ENCODE results near the gene PERCC1.
"Not testable (repeated sequence)": the region's sequence is repeated elsewhere in the genome, so short reads cannot be mapped to it uniquely, and the experiment has no call there.

Gene PERCC1

DNA sequence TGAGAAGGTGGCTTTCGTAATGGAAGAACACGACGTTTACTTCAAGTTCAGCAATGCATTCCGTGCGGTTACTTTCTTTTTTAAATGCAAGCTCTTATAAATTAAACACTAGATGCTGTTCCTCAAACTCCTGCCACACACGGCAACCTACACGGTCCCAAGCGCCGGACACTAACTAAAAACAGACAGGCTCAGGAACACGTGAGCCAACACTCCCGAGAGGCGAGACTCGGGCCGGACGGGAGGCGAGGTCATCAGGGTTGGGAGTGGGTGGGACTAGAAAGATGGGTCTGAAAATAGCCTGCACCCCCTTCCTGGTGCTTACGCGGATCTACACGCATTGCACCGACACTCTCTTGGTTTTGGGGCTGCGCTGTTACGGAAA is 37.5 kb downstream of the PERCC1 start:
- H3K9me3 ChIP-seq (replicated peaks; ENCODE audit: low read length) = no peaks in the 10 kb centered on the region
- peaks cover 20% of the 10 kb centered on the region for H3K4me1 ChIP-seq (ENCODE audit: control insufficient read depth, insufficient read depth, low read length)
- H3K27me3 ChIP-seq (ENCODE audit: control insufficient read depth, insufficient read depth, low read length) = no peaks in the 10 kb centered on the region
- H3K4me2 ChIP-seq (ENCODE audit: low read length) = no peak overlapping the region
- no peak overlapping the region for H3K9ac ChIP-seq (ENCODE audit: low read depth, low read length)
- H3K4me3 ChIP-seq (ENCODE audit: low read length) = no peak overlapping the region
- H3K36me3 ChIP-seq (ENCODE audit: insufficient read depth, low read length) = no peaks in the 10 kb centered on the region

DNA sequence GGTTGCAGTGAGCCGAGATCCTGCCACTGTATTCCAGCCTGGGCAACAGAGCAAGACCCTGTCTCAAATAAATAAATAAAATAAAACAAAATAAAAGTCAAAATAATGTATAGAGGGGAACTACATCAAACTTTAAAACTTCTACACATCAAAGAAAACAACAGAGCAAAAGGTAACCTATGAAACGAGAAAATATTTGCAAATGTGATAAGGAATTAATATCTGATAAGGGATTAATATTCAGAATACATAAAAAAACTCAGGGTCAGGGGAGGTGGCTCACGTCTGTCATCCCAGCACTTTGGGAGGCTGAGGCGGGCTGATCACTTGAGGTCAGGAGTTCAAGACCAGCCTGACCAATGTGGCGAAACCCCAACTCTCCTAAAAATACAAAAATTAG is 38.3 kb downstream of the PERCC1 start:
- H3K27me3 ChIP-seq (ENCODE audit: control insufficient read depth, insufficient read depth, low read length) = not testable (repeated sequence)

GRCh38 chr16:1469693-1470201 is 38.9 kb downstream of the PERCC1 start:
- no peak overlapping the region for H3K4me3 ChIP-seq (ENCODE audit: low read length)
- H3K27me3 ChIP-seq (ENCODE audit: control insufficient read depth, insufficient read depth, low read length) = no peaks in the 10 kb centered on the region

More for the DNA sequence above, 38.3 kb downstream of the PERCC1 start:
- H3K4me2 ChIP-seq (ENCODE audit: low read length); H3K36me3 ChIP-seq (ENCODE audit: insufficient read depth, low read length); H3K9ac ChIP-seq (ENCODE audit: low read depth, low read length); H3K9me3 ChIP-seq (replicated peaks; ENCODE audit: low read length); H3K4me3 ChIP-seq (ENCODE audit: low read length): not testable (repeated sequence)
- peaks cover 23% of the 10 kb centered on the region for H3K4me1 ChIP-seq (ENCODE audit: control insufficient read depth, insufficient read depth, low read length)

GRCh38 chr16:1470481-1471251 is 39.8 kb downstream of the PERCC1 start:
- Histone ChIP-seq H3K36me3 (ENCODE audit: insufficient read depth, low read length) (no peaks in the 10 kb centered on the region), H3K9ac (ENCODE audit: low read depth, low read length) (peak overlapping the region; percentile 42), H3K4me1 (ENCODE audit: control insufficient read depth, insufficient read depth, low read length) (peaks cover 28% of the 10 kb centered on the region), H3K27me3 (ENCODE audit: control insufficient read depth, insufficient read depth, low read length) (no peaks in the 10 kb centered on the region), H3K4me3 (ENCODE audit: low read length) (peak overlapping the region; percentile 43), H3K4me2 (ENCODE audit: low read length) (peak overlapping the region; percentile 69), H3K9me3 (replicated peaks; ENCODE audit: low read length) (no peaks in the 10 kb centered on the region)

More at GRCh38 chr16:1469693-1470201, 38.9 kb downstream of the PERCC1 start:
- Histone ChIP-seq H3K4me1 (ENCODE audit: control insufficient read depth, insufficient read depth, low read length) (peaks cover 23% of the 10 kb centered on the region), H3K9me3 (replicated peaks; ENCODE audit: low read length) (no peaks in the 10 kb centered on the region), H3K4me2 (ENCODE audit: low read length) (peak overlapping the region; percentile 69), H3K36me3 (ENCODE audit: insufficient read depth, low read length) (no peaks in the 10 kb centered on the region), H3K9ac (ENCODE audit: low read depth, low read length) (no peak overlapping the region)

- peaks cover 31% of the 10 kb centered on the region for H3K4me1 ChIP-seq (ENCODE audit: control insufficient read depth, insufficient read depth, low read length)
- H3K9ac ChIP-seq (ENCODE audit: low read depth, low read length) = no peak overlapping the region
Measured at GRCh38 chr16:1471569-1472194, 40.8 kb downstream of the PERCC1 start.

GRCh38 chr16:1472974-1473373 is 42.1 kb downstream of the PERCC1 start:
- Histone ChIP-seq H3K4me2 (ENCODE audit: low read length) (no peak overlapping the region), H3K9me3 (replicated peaks; ENCODE audit: low read length) (no peaks in the 10 kb centered on the region), H3K9ac (ENCODE audit: low read depth, low read length) (no peak overlapping the region), H3K36me3 (ENCODE audit: insufficient read depth, low read length) (no peaks in the 10 kb centered on the region), H3K27me3 (ENCODE audit: control insufficient read depth, insufficient read depth, low read length) (no peaks in the 10 kb centered on the region), H3K4me1 (ENCODE audit: control insufficient read depth, insufficient read depth, low read length) (peaks cover 31% of the 10 kb centered on the region), H3K4me3 (ENCODE audit: low read length) (no peak overlapping the region)

More at GRCh38 chr16:1471569-1472194, 40.8 kb downstream of the PERCC1 start:
- Histone ChIP-seq H3K4me2 (ENCODE audit: low read length) (peak overlapping the region; percentile 69), H3K27me3 (ENCODE audit: control insufficient read depth, insufficient read depth, low read length) (no peaks in the 10 kb centered on the region), H3K36me3 (ENCODE audit: insufficient read depth, low read length) (no peaks in the 10 kb centered on the region), H3K9me3 (replicated peaks; ENCODE audit: low read length) (no peaks in the 10 kb centered on the region), H3K4me3 (ENCODE audit: low read length) (no peak overlapping the region)

- Histone ChIP-seq H3K9me3 (replicated peaks; ENCODE audit: low read length) (no peaks in the 10 kb centered on the region), H3K27me3 (ENCODE audit: control insufficient read depth, insufficient read depth, low read length) (no peaks in the 10 kb centered on the region), H3K4me1 (ENCODE audit: control insufficient read depth, insufficient read depth, low read length) (peaks cover 31% of the 10 kb centered on the region), H3K4me2 (ENCODE audit: low read length) (peak overlapping the region; percentile 91), H3K4me3 (ENCODE audit: low read length) (peak overlapping the region; percentile 88), H3K36me3 (ENCODE audit: insufficient read depth, low read length) (no peaks in the 10 kb centered on the region), H3K9ac (ENCODE audit: low read depth, low read length) (peak overlapping the region; percentile 100)
Measured at GRCh38 chr16:1474082-1474795, 43.4 kb downstream of the PERCC1 start.

DNA sequence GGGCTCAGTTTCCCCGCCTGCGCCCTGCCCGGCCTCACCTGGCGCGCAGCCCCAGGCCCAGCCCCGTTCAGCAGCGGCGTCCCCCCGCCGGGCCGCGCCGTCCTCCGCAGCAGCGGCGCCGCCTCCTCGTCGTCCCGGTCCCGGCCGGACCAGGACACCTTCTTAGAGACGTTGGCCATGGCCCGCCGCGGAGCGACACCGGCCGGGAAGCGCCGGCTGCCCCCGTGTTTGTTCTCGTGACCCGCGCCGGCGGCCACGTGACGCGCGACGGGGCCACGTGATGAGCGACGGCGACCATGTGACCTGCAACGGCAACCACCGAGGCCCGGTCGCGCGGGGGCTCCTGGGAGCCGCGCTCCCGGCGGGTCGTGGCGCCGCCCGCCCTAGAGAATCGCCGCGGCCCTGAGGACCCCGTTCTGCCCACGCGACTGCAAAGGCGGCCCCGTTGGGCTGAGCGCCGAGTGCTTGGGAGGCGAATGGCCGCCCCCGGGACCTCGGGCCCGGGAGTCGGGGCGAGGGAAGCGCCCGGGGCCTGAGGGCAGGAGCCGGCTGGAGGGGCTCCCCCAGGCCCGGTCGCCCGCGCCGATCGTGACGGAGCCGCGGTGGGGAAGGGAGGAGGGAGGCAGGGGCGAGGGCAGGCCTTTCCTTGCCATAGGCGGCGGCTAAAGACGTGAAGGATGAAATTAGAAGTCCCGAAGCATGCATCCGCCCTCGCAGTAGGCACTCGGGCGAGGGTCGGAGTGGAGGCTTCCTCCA is 44.1 kb downstream of the PERCC1 start, which contains the start of gene CLCN7:
Gene CLCN7, minus strand, starts transcription at position 233 of the 756 bp plus-strand sequence. Its CDS starts 54 bp downstream, at position 179.
- Histone ChIP-seq H3K4me3 (ENCODE audit: low read length) (peak within 1 kb of the TSS; percentile 88), H3K27me3 (ENCODE audit: control insufficient read depth, insufficient read depth, low read length) (no peaks in the 10 kb centered on the region), H3K4me1 (ENCODE audit: control insufficient read depth, insufficient read depth, low read length) (peaks cover 28% of the 10 kb centered on the region), H3K9ac (ENCODE audit: low read depth, low read length) (peak within 1 kb of the TSS; percentile 100), H3K9me3 (replicated peaks; ENCODE audit: low read length) (no peaks in the 10 kb centered on the region), H3K4me2 (ENCODE audit: low read length) (peak within 1 kb of the TSS; percentile 91), H3K36me3 (ENCODE audit: insufficient read depth, low read length) (no peaks in the 10 kb centered on the region)

DNA sequence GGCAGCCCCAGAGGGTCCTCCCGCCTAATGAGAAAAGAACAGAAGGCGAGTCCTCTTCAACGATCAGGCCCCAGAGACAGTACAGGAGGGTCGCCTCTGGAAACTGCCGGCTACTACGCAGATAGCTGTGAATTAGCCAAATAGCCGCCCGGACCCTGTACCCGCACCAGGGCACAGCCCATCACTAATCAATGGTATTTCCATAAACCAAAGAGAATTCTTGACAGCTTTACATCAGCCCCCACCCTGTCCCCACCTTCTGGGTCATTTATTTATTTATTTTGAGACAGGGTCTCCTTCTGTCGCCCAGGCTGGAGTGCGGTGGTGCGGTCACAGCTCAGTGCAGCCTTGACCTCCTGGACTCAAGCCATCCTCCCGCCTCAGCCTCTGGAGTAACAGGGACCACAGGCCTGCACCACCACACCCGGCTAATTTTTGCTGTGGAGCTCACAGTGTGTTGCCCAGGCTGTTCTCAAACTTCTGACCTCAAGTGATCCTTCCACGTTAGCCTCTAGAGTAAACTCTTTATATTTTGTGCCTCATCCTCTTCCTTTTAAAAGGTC is 44.8 kb downstream of the PERCC1 start:
- Histone ChIP-seq H3K4me2 (ENCODE audit: low read length) (peak overlapping the region; percentile 91), H3K4me1 (ENCODE audit: control insufficient read depth, insufficient read depth, low read length) (peaks cover 21% of the 10 kb centered on the region), H3K4me3 (ENCODE audit: low read length) (peak overlapping the region; percentile 88), H3K9ac (ENCODE audit: low read depth, low read length) (peak overlapping the region; percentile 100), H3K9me3 (replicated peaks; ENCODE audit: low read length) (no peaks in the 10 kb centered on the region), H3K36me3 (ENCODE audit: insufficient read depth, low read length) (no peaks in the 10 kb centered on the region), H3K27me3 (ENCODE audit: control insufficient read depth, insufficient read depth, low read length) (no peaks in the 10 kb centered on the region)

GRCh38 chr16:1477033-1477432 is 46.2 kb downstream of the PERCC1 start:
- H3K4me1 ChIP-seq (ENCODE audit: control insufficient read depth, insufficient read depth, low read length) = peaks cover 12% of the 10 kb centered on the region
- H3K4me2 ChIP-seq (ENCODE audit: low read length) = no peak overlapping the region

More at GRCh38 chr16:1477033-1477432, 46.2 kb downstream of the PERCC1 start:
- H3K4me3 ChIP-seq (ENCODE audit: low read length) = no peak overlapping the region
- no peak overlapping the region for H3K9ac ChIP-seq (ENCODE audit: low read depth, low read length)
- no peaks in the 10 kb centered on the region for H3K27me3 ChIP-seq (ENCODE audit: control insufficient read depth, insufficient read depth, low read length)
- H3K36me3 ChIP-seq (ENCODE audit: insufficient read depth, low read length) = no peaks in the 10 kb centered on the region
- H3K9me3 ChIP-seq (replicated peaks; ENCODE audit: low read length) = no peaks in the 10 kb centered on the region

All from skeletal muscle satellite cell (primary cell).